HepG2 (cell line): ENCODE data around the gene OR2C1. TPM values are rescaled to one million over a fixed set of nuclear protein-coding genes. Genes with fewer than 3 reads are reported as not detected.

ENCODE experiments used
- ATF1 ChIP-seq: IDR thresholded peaks from 2 replicates; pipeline ENCODE4 v1.6.1; 2016; ENCODE audit warnings: mild to moderate bottlenecking, control low read depth
- CCAR2 ChIP-seq: fragments of 200-400 bp; formaldehyde crosslinking; optimal IDR thresholded peaks from 2 replicates; pipeline ENCODE3; 2018; ENCODE audit warnings: low read depth, mild to moderate bottlenecking, low read length, moderate library complexity
- CCDC6 ChIP-seq: sonication (generic); formaldehyde crosslinking; IDR thresholded peaks from 2 replicates; pipeline ENCODE4 v1.8.1; 2022; ENCODE audit warnings: mild to moderate bottlenecking, missing genetic modification reagents, moderate library complexity
- GABPA ChIP-seq, 2 experiments: IDR thresholded peaks; 2 replicates each; pipeline ENCODE4 v1.6.1; 2011 to 2016; ENCODE audit warnings: low read depth in 2 of 2, low read length in 1 of 2, missing biosample characterization in 1 of 2, missing genetic modification characterization in 1 of 2
- IKZF4 ChIP-seq: sonication (generic); formaldehyde crosslinking; IDR thresholded peaks from 2 replicates; pipeline ENCODE4 v1.5.1; 2020; ENCODE audit warnings: borderline replicate concordance, mild to moderate bottlenecking, low read depth, missing genetic modification reagents; ENCODE audit errors: not compliant biosample characterization
- MIXL1 ChIP-seq: IDR thresholded peaks from 2 replicates; pipeline ENCODE4 v1.6.1; 2016
- NFIC ChIP-seq: IDR thresholded peaks from 2 replicates; pipeline ENCODE4 v1.6.1; 2012; ENCODE audit warnings: mild to moderate bottlenecking, low read length, inconsistent platforms
- PAXIP1 ChIP-seq: sonication (generic); formaldehyde crosslinking; conservative IDR thresholded peaks from 2 replicates; pipeline ENCODE4 v1.4.0; 2020; ENCODE audit warnings: mild to moderate bottlenecking, missing genetic modification reagents, moderate library complexity
- POLR2A ChIP-seq, 2 experiments: IDR thresholded peaks; 2 replicates each; pipeline ENCODE4 v1.6.1; 2011; ENCODE audit warnings: low read depth in 2 of 2, low read length in 2 of 2, mild to moderate bottlenecking in 1 of 2, moderate library complexity in 1 of 2; ENCODE audit not compliant: insufficient read depth in 1 of 2
- PREB ChIP-seq: sonication (generic); formaldehyde crosslinking; IDR thresholded peaks from 2 replicates; pipeline ENCODE4 v1.4.0; 2020; ENCODE audit warnings: missing genetic modification reagents
- ZNF251 ChIP-seq: sonication (generic); formaldehyde crosslinking; IDR thresholded peaks from 2 replicates; pipeline ENCODE4 v1.9.0; 2021; ENCODE audit warnings: mild to moderate bottlenecking, missing genetic modification reagents
- ZNF547 ChIP-seq: sonication (generic); formaldehyde crosslinking; IDR thresholded peaks from 2 replicates; pipeline ENCODE4 v1.5.1; 2020; ENCODE audit warnings: mild to moderate bottlenecking, missing genetic modification reagents
- ZNF556 ChIP-seq: sonication (generic); formaldehyde crosslinking; IDR thresholded peaks from 2 replicates; pipeline ENCODE4 v1.4.0; 2020; ENCODE audit warnings: mild to moderate bottlenecking, missing genetic modification reagents, borderline replicate concordance
- ZNF589 ChIP-seq: sonication (generic); formaldehyde crosslinking; conservative IDR thresholded peaks from 2 replicates; pipeline ENCODE4 v1.8.0; 2022; ENCODE audit warnings: mild to moderate bottlenecking, moderate library complexity, missing genetic modification reagents
- polyA plus RNA-seq, 8 experiments: library from polyadenylated mRNA; depleted of rRNA in 3 of 8; stranded (reverse) in 7 of 8; unstranded in 1 of 8; fragments of >200 nt; fragmentation: Illumina TruSeq in 4 of 8; extraction: Trizol in 4 of 8; gene quantifications; 2 replicates each; pipeline versions ENCODE4 v1.2.1 to v1.2.3, GENCODE V29; 2011 to 2016; ENCODE audit warnings: low read depth in 4 of 8, missing spikeins in 1 of 8, mixed read lengths in 1 of 8; ENCODE audit not compliant: insufficient read depth in 1 of 8
- total RNA-seq, 5 experiments: library from RNA; depleted of rRNA; stranded (reverse); fragments of >200 nt; fragmentation: Illumina TruSeq; extraction: Trizol; gene quantifications; 2 replicates each; pipeline ENCODE4 v1.2.3, GENCODE V29; 2016; ENCODE audit warnings: low read depth in 1 of 5
- TF ChIP-seq, protein P1 (sequence below): sonication (generic); formaldehyde crosslinking; IDR thresholded peaks from 2 replicates; pipeline ENCODE4 v1.8.0; 2022; ENCODE audit warnings: missing genetic modification reagents, low read depth, mild to moderate bottlenecking, borderline replicate concordance
- TF ChIP-seq, protein P2 (sequence below): sonication (generic); formaldehyde crosslinking; conservative IDR thresholded peaks from 2 replicates; pipeline ENCODE4 v1.4.0; 2020; ENCODE audit warnings: missing genetic modification reagents
- TF ChIP-seq, protein P3 (sequence below): sonication (generic); formaldehyde crosslinking; IDR thresholded peaks from 2 replicates; pipeline ENCODE4 v1.8.0; 2022; ENCODE audit warnings: missing genetic modification reagents, mild to moderate bottlenecking, borderline replicate concordance
- TF ChIP-seq, protein P4 (sequence below): sonication (generic); formaldehyde crosslinking; IDR thresholded peaks from 2 replicates; pipeline ENCODE4 v1.4.0; 2020; ENCODE audit warnings: missing genetic modification reagents, borderline replicate concordance

OR2C1 gene
- total and polyA plus RNA-seq, 2 of the 13 experiments (the other 11 are each of a cell fraction or from before 2014, with no cell fraction given): not detected

GRCh38 chr16:3364774-3365427, 9.2 kb downstream of the OR2C1 start (continued):
- TF ChIP-seq ZNF556 (CRISPR knock-in tag) (0 out of 2 replicates have a peak, but pooled peaks have one; percentile 46), CCDC6 (CRISPR knock-in tag) (no peak), IKZF4 (no peak), PREB (CRISPR knock-in tag) (no peak), ZNF589 (CRISPR knock-in tag) (no peak), MIXL1 (peak; percentile 59; the same call in 1 of the 2 replicates), POLR2A (IDR thresholded peaks at IDR 0.05; ENCODE audit: insufficient read depth in 1 of 2, low read depth in 2 of 2, low read length in 2 of 2) (peak; percentile 65 to 84), ZNF547 (CRISPR knock-in tag) (no peak; the same call in 1 of the 2 replicates), CCAR2 (no peak), NFIC (no peak), GABPA (IDR thresholded peaks at IDR 0.05; ENCODE audit: low read depth, low read length) (peak; percentile 88), GABPA (CRISPR knock-in tag; IDR thresholded peaks at IDR 0.05; ENCODE audit: low read depth) (peak; percentile 95), ZNF251 (CRISPR knock-in tag) (no peak), ATF1 (CRISPR knock-in tag) (peak; percentile 23; the same call in 1 of the 2 replicates), PAXIP1 (0 out of 2 replicates have a peak, but pooled peaks have one; percentile 17)
- TF ChIP-seq, protein P1, sequence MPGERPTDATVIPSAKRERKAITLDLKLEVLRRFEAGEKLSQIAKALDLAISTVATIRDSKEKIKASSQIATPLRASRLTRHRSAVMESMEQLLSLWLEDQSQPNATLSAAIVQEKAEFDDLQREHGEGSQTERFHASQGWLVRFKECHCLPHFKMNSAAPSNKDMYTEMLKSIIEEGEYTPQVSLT: no peak
- TF ChIP-seq, protein P2, sequence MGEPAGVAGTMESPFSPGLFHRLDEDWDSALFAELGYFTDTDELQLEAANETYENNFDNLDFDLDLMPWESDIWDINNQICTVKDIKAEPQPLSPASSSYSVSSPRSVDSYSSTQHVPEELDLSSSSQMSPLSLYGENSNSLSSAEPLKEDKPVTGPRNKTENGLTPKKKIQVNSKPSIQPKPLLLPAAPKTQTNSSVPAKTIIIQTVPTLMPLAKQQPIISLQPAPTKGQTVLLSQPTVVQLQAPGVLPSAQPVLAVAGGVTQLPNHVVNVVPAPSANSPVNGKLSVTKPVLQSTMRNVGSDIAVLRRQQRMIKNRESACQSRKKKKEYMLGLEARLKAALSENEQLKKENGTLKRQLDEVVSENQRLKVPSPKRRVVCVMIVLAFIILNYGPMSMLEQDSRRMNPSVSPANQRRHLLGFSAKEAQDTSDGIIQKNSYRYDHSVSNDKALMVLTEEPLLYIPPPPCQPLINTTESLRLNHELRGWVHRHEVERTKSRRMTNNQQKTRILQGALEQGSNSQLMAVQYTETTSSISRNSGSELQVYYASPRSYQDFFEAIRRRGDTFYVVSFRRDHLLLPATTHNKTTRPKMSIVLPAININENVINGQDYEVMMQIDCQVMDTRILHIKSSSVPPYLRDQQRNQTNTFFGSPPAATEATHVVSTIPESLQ: no peak
- TF ChIP-seq, protein P3, sequence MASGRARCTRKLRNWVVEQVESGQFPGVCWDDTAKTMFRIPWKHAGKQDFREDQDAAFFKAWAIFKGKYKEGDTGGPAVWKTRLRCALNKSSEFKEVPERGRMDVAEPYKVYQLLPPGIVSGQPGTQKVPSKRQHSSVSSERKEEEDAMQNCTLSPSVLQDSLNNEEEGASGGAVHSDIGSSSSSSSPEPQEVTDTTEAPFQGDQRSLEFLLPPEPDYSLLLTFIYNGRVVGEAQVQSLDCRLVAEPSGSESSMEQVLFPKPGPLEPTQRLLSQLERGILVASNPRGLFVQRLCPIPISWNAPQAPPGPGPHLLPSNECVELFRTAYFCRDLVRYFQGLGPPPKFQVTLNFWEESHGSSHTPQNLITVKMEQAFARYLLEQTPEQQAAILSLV (CRISPR knock-in tag): no peak
- TF ChIP-seq, protein P4, sequence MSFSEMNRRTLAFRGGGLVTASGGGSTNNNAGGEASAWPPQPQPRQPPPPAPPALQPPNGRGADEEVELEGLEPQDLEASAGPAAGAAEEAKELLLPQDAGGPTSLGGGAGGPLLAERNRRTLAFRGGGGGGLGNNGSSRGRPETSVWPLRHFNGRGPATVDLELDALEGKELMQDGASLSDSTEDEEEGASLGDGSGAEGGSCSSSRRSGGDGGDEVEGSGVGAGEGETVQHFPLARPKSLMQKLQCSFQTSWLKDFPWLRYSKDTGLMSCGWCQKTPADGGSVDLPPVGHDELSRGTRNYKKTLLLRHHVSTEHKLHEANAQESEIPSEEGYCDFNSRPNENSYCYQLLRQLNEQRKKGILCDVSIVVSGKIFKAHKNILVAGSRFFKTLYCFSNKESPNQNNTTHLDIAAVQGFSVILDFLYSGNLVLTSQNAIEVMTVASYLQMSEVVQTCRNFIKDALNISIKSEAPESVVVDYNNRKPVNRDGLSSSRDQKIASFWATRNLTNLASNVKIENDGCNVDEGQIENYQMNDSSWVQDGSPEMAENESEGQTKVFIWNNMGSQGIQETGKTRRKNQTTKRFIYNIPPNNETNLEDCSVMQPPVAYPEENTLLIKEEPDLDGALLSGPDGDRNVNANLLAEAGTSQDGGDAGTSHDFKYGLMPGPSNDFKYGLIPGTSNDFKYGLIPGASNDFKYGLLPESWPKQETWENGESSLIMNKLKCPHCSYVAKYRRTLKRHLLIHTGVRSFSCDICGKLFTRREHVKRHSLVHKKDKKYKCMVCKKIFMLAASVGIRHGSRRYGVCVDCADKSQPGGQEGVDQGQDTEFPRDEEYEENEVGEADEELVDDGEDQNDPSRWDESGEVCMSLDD: no peak
